B cell (primary cell): ENCODE measurements around the gene HYI. TPM values are rescaled to one million over a fixed set of nuclear protein-coding genes. Genes with fewer than 3 reads are reported as not detected.

Source experiments
- ATAC-seq: fragments of 200-7000 bp; cut with Tn5 transposase; one replicate; pipeline ENCODE4 v1.10.0; 2021; ENCODE audit warnings: low read depth, mild to moderate bottlenecking, moderate number of reproducible peaks, moderate library complexity
- CTCF ChIA-PET: fragments of 350-600 bp; sonication (Branson Sonifier 250); formaldehyde crosslinking; loops from one replicate; lab custom pipeline; 2021; ENCODE audit warnings: antibody characterized with exemption, inconsistent platforms; lab: Charles Lee
- POLR2A ChIA-PET: fragments of 350-600 bp; sonication (Branson Sonifier 250); formaldehyde crosslinking; loops from one replicate; lab custom pipeline; 2021; ENCODE audit warnings: antibody characterized with exemption; lab: Charles Lee
- DNase-seq: peaks from one replicate; pipeline ENCODE4 v3.0.0; 2013
- H2AFZ ChIP-seq: 2 replicates; pipeline ENCODE4 v1.6.1; 2012; ENCODE audit warnings: mild to moderate bottlenecking, low read depth, low read length; ENCODE audit not compliant: insufficient read depth, poor library complexity, severe bottlenecking
- H3K27ac ChIP-seq, 2 donors: 1 replicate in 1 of 2; 2 replicates in 1 of 2; pipeline ENCODE4 v1.5.1; 2012 to 2013; ENCODE audit warnings: low read length in 2 of 2, mild to moderate bottlenecking in 2 of 2, moderate library complexity in 1 of 2
- H3K27me3 ChIP-seq, 4 experiments: fragments of 200-600 bp in 1 of 4; sonication (generic) in 1 of 4; replicated peaks in 1 of 4; 1 replicate in 2 of 4; 2 replicates in 2 of 4; pipeline versions ENCODE4 v1.6.1 to v1.7.0; 2013 to 2016; ENCODE audit warnings: low read length in 3 of 4, mild to moderate bottlenecking in 2 of 4, mixed read lengths in 1 of 4, moderate library complexity in 1 of 4; ENCODE audit not compliant: insufficient read depth in 4 of 4, control insufficient read depth in 3 of 4; ENCODE audit errors: control extremely low read depth in 1 of 4
- H3K36me3 ChIP-seq, 2 experiments: replicated peaks in 1 of 2; 1 replicate in 1 of 2; 2 replicates in 1 of 2; pipeline versions ENCODE4 v1.6.1 to v1.7.1; 2013; ENCODE audit warnings: low read length in 1 of 2; ENCODE audit not compliant: insufficient read depth in 2 of 2, control insufficient read depth in 1 of 2; ENCODE audit errors: control extremely low read depth in 1 of 2, extremely low read depth in 1 of 2
- H3K4me1 ChIP-seq, 2 donors: fragments of 200-600 bp in 1 of 2; sonication (generic) in 1 of 2; 1 replicate in 1 of 2; 2 replicates in 1 of 2; pipeline versions ENCODE4 v1.5.1 to v1.6.1; 2013 to 2017; ENCODE audit warnings: low read length in 2 of 2; ENCODE audit not compliant: control insufficient read depth in 2 of 2, insufficient read depth in 2 of 2
- H3K4me2 ChIP-seq: replicated peaks from 2 replicates; pipeline ENCODE3; 2012; ENCODE audit warnings: mild to moderate bottlenecking, low read depth, low read length; ENCODE audit not compliant: poor library complexity, severe bottlenecking
- H3K4me3 ChIP-seq, 5 experiments: fragments of 200-600 bp in 1 of 5; sonication (generic) in 1 of 5; 1 replicate in 3 of 5; 2 replicates in 2 of 5; pipeline versions ENCODE4 v1.5.1 to v1.7.0; 2011 to 2016; ENCODE audit warnings: low read length in 4 of 5, mild to moderate bottlenecking in 4 of 5, low read depth in 2 of 5, control low read depth in 1 of 5, moderate library complexity in 1 of 5; ENCODE audit not compliant: insufficient read depth in 1 of 5; ENCODE audit errors: control extremely low read depth in 1 of 5, extremely low read depth in 1 of 5
- H3K79me2 ChIP-seq: fragments of 200-600 bp; sonication (generic); one replicate; pipeline ENCODE4 v1.6.0; 2016; ENCODE audit warnings: low read length; ENCODE audit not compliant: control insufficient read depth, insufficient read depth
- H3K9ac ChIP-seq: fragments of 200-600 bp; sonication (generic); 2 replicates; pipeline ENCODE4 v1.6.1; 2017; ENCODE audit warnings: mild to moderate bottlenecking, low read length, moderate library complexity
- H3K9me3 ChIP-seq, 3 donors: one replicate each; pipeline versions ENCODE4 v1.6.1 to v1.7.1; 2013; ENCODE audit warnings: low read length in 2 of 3; ENCODE audit not compliant: control insufficient read depth in 2 of 3, insufficient read depth in 1 of 3; ENCODE audit errors: control extremely low read depth in 1 of 3
- H4K20me1 ChIP-seq: 2 replicates; pipeline ENCODE4 v1.6.0; 2012; ENCODE audit warnings: mild to moderate bottlenecking, low read length; ENCODE audit not compliant: insufficient read depth, control insufficient read depth, poor library complexity, severe bottlenecking
- H3K27ac Mint-ChIP-seq: one replicate; pipeline ENCODE4 v1.8.0; 2021; ENCODE audit warnings: mixed read lengths
- H3K27me3 Mint-ChIP-seq: one replicate; pipeline ENCODE4 v1.8.0; 2021; ENCODE audit warnings: mixed read lengths
- H3K4me1 Mint-ChIP-seq: one replicate; pipeline ENCODE4 v1.8.0; 2021; ENCODE audit warnings: mixed read lengths
- H3K4me3 Mint-ChIP-seq: one replicate; pipeline ENCODE4 v1.8.0; 2021; ENCODE audit warnings: mixed read lengths
- H3K9me3 Mint-ChIP-seq: one replicate; pipeline ENCODE4 v1.8.0; 2022; ENCODE audit warnings: mixed read lengths; ENCODE audit not compliant: insufficient read depth
- EZH2 ChIP-seq: IDR thresholded peaks from 2 replicates; pipeline ENCODE4 v1.6.1; 2012; ENCODE audit warnings: borderline replicate concordance, low read depth, mild to moderate bottlenecking, moderate library complexity, low read length; ENCODE audit not compliant: insufficient read depth, poor library complexity, severe bottlenecking
- WGBS: methylation state at CpG from one replicate; pipeline ENCODE4 v1.1.5; 2013; ENCODE audit warnings: missing lambda C conversion rate; ENCODE audit not compliant: insufficient coverage; 5-methylcytosine and 5-hydroxymethylcytosine counted together
- intact Hi-C: fragments of 100-400 bp; cut with micrococcal nuclease; formaldehyde crosslinking; loops from one replicate; pipeline ENCODE4 v1.10.0; 2022
- polyA plus RNA-seq: library from polyadenylated mRNA; depleted of rRNA; stranded (reverse); fragments of >200 nt; gene quantifications from 2 replicates; pipeline ENCODE4 v1.2.3, GENCODE V29; 2012
- total RNA-seq, 2 donors: library from RNA; stranded (reverse); fragments of 120-200 nt in 1 of 2; gene quantifications; 1 replicate in 1 of 2; 2 replicates in 1 of 2; pipeline versions ENCODE4 v1.2.3 to v1.2.4, GENCODE V29; 2013 to 2022
- TF ChIP-seq, protein P1 (sequence below): fragments of 200-600 bp; IDR thresholded peaks from one replicate; pipeline ENCODE4 v1.8.0; 2022; ENCODE audit warnings: antibody characterized with exemption, mild to moderate bottlenecking

HYI gene
- total and polyA plus RNA-seq, 2 donors (not counting 1 experiment from before 2014, with no cell fraction given) = 21.0 to 26.5 TPM

DNA sequence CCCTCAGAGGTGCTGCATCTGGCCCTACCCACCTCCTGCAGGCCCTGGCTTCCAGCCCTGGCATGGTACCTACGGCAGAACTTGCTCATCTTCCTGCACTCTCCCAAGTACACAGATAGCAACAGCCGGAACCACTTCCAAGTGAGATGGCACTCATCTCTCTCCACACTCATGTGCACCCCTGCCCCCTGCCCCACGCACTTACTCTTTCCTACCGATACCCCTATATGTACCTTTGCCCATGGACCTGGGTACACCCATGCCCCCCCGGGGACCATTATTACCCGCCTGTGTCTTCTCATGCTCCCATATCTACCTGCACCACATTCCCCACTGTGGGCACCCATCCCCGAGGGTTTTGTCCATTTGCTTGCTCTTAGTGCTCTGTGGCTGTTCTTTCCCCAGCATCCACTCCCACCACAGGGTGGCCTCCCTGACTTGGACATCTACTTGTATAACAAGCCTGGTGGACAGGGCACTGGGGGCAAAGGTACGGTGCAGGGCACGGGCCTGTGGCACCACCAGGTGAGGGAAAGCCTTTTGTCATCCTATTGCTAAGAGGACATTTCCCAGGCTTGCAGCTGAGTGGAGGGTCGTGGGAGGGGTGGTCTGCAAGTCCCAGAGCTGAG lies 14.7 kb downstream of the HYI start:
- no peaks in the 10 kb centered on the region for H4K20me1 ChIP-seq
- H3K9ac ChIP-seq = no peak overlapping the region
- no peak for ATAC-seq
- WGBS = 100% methylated on average over 10 of the region's 10 CpGs
- no peak overlapping the region for H2AFZ ChIP-seq
- no peak overlapping the region for H3K27ac ChIP-seq
- Mint-ChIP-seq H3K4me3 (no peak overlapping the region), H3K27ac (no peak overlapping the region), H3K4me1 (no peaks in the 10 kb centered on the region), H3K27me3 (no peaks in the 10 kb centered on the region), H3K9me3 (no peaks in the 10 kb centered on the region)
- H3K27me3 ChIP-seq = no peaks in the 10 kb centered on the region
- intact Hi-C loops = no loop called here
- no peaks in the 10 kb centered on the region for H3K79me2 ChIP-seq
- H3K4me2 ChIP-seq = no peak overlapping the region
- no peaks in the 10 kb centered on the region for H3K4me1 ChIP-seq
- ChIA-PET POLR2A (no interaction called here), CTCF (no interaction called here)
- TF ChIP-seq EZH2 = no peak
- TF ChIP-seq, protein P1, sequence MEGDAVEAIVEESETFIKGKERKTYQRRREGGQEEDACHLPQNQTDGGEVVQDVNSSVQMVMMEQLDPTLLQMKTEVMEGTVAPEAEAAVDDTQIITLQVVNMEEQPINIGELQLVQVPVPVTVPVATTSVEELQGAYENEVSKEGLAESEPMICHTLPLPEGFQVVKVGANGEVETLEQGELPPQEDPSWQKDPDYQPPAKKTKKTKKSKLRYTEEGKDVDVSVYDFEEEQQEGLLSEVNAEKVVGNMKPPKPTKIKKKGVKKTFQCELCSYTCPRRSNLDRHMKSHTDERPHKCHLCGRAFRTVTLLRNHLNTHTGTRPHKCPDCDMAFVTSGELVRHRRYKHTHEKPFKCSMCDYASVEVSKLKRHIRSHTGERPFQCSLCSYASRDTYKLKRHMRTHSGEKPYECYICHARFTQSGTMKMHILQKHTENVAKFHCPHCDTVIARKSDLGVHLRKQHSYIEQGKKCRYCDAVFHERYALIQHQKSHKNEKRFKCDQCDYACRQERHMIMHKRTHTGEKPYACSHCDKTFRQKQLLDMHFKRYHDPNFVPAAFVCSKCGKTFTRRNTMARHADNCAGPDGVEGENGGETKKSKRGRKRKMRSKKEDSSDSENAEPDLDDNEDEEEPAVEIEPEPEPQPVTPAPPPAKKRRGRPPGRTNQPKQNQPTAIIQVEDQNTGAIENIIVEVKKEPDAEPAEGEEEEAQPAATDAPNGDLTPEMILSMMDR = no peak
- H3K9me3 ChIP-seq = peaks cover 0 to 3% (median 0%) of the 10 kb centered on the region in 3 donors
- no peak for DNase-seq
- peaks cover 0 to 73% of the 10 kb centered on the region in 2 experiments for H3K36me3 ChIP-seq
- no peak overlapping the region for H3K4me3 ChIP-seq

DNA sequence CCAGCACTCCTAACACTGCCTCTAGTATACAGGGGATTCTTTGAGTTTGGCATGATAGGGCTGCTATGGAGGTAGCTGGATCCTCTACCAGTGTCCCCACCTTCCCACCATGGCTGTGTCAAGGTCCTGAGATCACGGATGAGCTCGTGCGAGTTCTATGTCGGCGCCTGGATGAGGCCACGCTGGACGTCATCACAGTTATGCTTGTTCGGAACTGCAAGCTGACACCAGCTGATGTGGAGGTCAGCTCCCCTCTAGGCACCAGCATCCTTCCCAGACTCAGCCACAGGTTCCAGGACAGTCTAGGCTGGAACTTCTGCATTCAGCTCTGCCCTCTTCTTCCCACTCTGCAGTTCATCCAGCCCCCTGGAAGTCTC lies 15.2 kb downstream of the HYI start:
- H3K4me1 ChIP-seq = no peaks in the 10 kb centered on the region
- H3K79me2 ChIP-seq = no peaks in the 10 kb centered on the region
- intact Hi-C loops = no loop called here
- Mint-ChIP-seq H3K27ac (no peak overlapping the region), H3K27me3 (no peaks in the 10 kb centered on the region), H3K9me3 (no peaks in the 10 kb centered on the region), H3K4me3 (no peak overlapping the region), H3K4me1 (no peaks in the 10 kb centered on the region)
- H3K36me3 ChIP-seq = peaks cover 0 to 74% of the 10 kb centered on the region in 2 experiments
- no peak overlapping the region for H3K4me3 ChIP-seq
- POLR2A ChIA-PET = no interaction called here
- no peak overlapping the region for H3K9ac ChIP-seq
- H3K27ac ChIP-seq = no peak overlapping the region
- ATAC-seq = no peak
- no peaks in the 10 kb centered on the region for H3K27me3 ChIP-seq
- no peak overlapping the region for H2AFZ ChIP-seq
- no peak overlapping the region for H3K4me2 ChIP-seq
- H4K20me1 ChIP-seq = no peaks in the 10 kb centered on the region
- peaks cover 0 to 3% (median 0%) of the 10 kb centered on the region in 3 donors for H3K9me3 ChIP-seq
- CTCF ChIA-PET = interaction anchor here (0.5 kb wide), 1 partner anchor 675 kb away, joined by 3 read pairs; no protein-coding TSS in a partner anchor
- 97% methylated on average over 8 of the region's 8 CpGs for WGBS
- TF ChIP-seq, protein P1 = no peak
- TF ChIP-seq EZH2 = no peak
- DNase-seq = no peak
